AG09319 (cell line): ENCODE data around the gene USP32.
"Not testable (repeated sequence)": the region's sequence is repeated elsewhere in the genome, so short reads cannot be mapped to it uniquely, and the experiment has no call there.

Experiments
- DNase-seq: peaks from one replicate; pipeline ENCODE4 v3.0.0-alpha.2; 2010; ENCODE audit warnings: low read depth; ENCODE audit errors: extremely low read depth
- TF ChIP-seq, protein P1 (sequence below): IDR thresholded peaks from 2 replicates; pipeline ENCODE4 v1.5.1; 2011; ENCODE audit warnings: low read depth, mild to moderate bottlenecking, inconsistent platforms, low read length, moderate library complexity

Gene USP32

DNA sequence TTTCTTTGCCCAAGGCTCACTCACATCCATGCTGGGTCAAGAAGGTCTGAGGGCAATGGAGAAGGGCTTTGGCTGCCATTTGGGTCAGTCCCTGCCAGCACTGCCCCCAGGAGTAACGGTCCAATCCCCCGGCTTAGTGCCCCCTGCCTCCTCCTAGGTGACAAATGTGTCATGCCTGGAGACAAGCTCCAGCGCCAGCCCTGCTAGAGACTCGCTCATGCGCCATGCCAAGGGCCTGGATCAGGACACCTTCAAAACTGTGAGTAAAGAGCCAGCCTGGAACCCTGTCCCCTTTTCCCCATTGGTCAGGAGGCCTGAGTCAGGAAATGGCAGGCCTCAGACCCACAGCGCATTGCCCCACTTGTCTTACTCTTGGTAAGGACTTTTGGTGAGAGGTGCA is 33.7 kb upstream of the USP32 start:
- TF ChIP-seq, protein P1, sequence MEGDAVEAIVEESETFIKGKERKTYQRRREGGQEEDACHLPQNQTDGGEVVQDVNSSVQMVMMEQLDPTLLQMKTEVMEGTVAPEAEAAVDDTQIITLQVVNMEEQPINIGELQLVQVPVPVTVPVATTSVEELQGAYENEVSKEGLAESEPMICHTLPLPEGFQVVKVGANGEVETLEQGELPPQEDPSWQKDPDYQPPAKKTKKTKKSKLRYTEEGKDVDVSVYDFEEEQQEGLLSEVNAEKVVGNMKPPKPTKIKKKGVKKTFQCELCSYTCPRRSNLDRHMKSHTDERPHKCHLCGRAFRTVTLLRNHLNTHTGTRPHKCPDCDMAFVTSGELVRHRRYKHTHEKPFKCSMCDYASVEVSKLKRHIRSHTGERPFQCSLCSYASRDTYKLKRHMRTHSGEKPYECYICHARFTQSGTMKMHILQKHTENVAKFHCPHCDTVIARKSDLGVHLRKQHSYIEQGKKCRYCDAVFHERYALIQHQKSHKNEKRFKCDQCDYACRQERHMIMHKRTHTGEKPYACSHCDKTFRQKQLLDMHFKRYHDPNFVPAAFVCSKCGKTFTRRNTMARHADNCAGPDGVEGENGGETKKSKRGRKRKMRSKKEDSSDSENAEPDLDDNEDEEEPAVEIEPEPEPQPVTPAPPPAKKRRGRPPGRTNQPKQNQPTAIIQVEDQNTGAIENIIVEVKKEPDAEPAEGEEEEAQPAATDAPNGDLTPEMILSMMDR: no peak
- no peak for DNase-seq

- TF ChIP-seq, protein P1: no peak
- no peak for DNase-seq
Observed at GRCh38 chr17:60423865-60424264, 31.9 kb upstream of the USP32 start.

DNA sequence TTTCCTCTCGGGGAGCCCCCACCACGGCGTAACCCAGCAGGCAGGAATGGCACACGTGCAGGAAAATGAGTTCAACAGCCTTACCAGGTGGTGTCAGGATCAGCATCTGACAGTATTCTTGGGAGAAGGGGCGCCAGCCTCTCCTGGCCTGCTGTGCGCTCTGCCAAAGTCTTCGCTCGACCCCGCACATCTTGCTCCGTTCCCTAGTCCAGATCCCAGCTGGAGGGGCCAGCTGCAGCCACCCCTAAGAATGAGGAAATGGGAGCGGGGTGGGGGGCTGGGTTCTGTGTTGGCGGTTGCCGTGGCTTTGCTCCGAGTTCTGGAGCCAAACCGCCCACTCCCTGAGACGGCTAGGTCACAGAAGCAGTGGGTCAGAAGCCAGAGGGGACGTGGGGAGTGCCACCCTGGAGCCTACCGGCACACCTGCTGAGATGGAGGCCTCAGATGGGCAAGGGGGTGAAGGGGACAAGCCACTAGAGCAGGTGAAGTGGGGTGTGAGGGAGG is 30.3 kb upstream of the USP32 start, which contains the start of gene CHCT1:
TSS of gene CHCT1 (plus strand) at position 328 of the 504 bp plus-strand sequence. CDS start at position 432, 104 bp downstream.
- TF ChIP-seq, protein P1: no peak
- no peak for DNase-seq

GRCh38 chr17:60421273-60422161 is 29.6 kb upstream of the USP32 start:
- TF ChIP-seq, protein P1: peak; percentile 81
- DNase-seq: no peak

GRCh38 chr17:60419875-60420274 is 27.9 kb upstream of the USP32 start:
- DNase-seq: not testable (repeated sequence)

DNA sequence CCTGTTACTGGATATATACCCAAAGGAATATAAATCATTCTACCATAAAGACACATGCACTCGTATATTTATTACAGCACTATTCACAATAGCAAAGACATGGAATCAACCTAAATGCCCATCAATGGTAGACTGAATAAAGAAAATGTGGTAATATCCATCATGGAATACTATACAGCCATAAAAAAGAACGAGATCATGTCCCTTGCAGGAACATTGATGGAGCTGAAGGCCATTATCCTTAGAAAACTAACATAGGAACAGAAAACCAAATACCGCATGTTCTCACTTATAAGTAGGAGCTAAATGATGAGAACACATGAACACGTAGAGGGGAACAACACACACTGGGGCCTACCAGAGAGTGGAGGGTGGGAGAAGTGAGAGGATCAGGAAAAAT is 27.1 kb upstream of the USP32 start:
- not testable (repeated sequence) for DNase-seq

DNA sequence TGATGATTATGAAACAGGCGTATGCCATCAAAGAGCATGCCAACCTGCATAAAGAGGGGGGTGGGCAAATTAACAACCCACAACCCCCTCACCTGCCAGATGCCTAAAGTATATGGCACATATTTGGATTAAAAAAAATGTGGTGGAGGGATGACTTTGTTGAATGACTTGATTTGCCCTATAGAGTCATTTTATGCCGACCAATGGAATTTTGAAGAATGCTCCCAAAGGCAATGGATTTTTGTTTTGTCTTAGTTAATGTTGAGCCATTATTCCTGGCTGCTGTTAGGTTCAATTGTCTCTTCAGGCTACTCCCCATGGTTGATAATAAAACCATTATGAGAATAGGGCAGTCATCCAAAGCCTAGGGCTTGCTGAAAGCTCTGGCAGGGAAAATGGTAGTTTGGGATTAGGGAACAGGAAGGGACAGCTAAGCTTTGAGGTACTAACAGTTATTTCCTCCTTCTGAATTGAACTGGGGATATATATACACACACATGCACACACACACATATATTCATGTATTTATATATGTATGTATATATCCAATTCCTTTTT is 24.5 kb upstream of the USP32 start:
- DNase-seq: no peak
- TF ChIP-seq, protein P1: no peak

DNA sequence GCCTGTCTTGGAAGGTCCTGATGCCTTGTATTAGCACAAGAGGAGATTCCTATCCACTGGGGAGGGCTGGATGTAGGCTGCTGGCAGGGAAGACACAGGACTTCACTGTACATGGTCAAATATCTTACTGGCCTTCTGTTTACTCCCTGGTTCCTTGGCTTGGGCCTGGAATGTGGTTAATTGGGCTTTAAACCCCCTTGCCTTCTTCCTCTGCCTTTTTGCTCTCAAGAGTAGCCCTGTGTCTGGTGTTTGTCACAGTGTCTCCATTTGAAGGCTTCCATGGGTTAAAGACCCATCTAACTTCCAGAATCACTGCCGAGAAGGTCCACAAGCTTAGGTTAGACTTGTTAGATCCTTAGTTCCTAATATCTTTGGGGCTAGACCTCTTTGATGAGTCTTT is 23.2 kb upstream of the USP32 start:
- TF ChIP-seq, protein P1: no peak
- no peak for DNase-seq
